Tongue (tissue), 2 donors: ENCODE results near the gene ZNF576. TPM values are rescaled to one million over a fixed set of nuclear protein-coding genes. Genes with fewer than 3 reads are reported as not detected.
"Not testable (repeated sequence)": the region's sequence is repeated elsewhere in the genome, so short reads cannot be mapped to it uniquely, and the experiment has no call there.

ENCODE experiments used
- DNase-seq: peaks from one replicate; pipeline ENCODE4 v3.0.0-alpha.2; 2015
- total RNA-seq: library from RNA; depleted of rRNA; stranded (reverse); fragments of >200 nt; gene quantifications from one replicate; pipeline ENCODE4 v1.2.3, GENCODE V29; 2014

ZNF576 gene
- total RNA-seq, 1 donor from 2014 or later = 8.8 TPM

DNA sequence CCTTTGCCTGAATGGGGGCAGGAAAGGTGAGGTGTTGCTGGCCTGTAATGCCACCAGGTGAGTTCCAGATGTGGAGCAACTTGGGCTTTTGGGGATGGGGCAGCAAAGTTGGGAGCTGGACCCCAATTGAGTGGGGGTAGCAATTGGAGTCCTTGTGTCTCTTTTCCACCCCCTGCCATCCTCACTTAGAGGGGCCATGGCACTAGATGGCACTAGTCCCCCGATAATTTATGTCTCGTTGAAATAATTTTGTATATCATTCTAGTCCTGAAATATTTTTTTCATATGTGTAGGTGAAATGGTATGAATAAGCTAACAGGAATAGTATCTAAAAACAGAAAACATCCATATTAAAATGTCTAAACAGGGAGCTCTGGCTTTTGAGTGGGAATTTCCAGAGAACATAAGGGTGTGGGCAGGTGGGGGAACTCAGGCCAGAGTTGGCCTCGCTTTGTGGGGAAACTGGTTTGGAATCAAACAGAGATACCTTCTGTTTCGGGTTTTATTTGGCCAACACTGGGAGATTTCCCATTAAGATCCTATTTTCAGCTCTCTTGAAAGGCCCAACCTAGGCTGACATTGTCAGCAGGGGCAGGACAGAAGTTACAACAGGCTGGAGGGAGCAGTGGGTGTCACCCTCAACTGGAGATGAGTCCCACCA is 3.4 kb downstream of the ZNF576 start:
- DNase-seq = no peak

DNA sequence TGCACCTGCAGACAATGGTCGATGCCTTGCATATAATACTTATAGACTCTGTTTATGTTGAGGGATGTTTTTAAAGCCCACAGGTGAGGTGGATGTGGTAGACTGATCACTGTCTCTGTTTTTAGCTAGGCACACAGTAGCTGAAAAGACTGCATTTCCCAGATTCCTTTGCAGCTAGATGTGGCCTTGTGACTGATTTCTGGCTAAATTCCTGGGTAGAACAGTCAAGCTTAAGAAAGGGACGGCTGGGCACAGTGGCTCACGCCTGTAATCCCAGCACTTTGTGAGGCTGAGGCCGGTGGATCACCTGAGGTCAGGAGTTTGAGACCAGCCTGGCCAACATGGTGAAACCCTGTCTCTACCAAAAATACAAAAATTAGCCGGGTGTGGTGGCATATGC is 3.9 kb downstream of the ZNF576 start:
- not testable (repeated sequence) for DNase-seq

DNA sequence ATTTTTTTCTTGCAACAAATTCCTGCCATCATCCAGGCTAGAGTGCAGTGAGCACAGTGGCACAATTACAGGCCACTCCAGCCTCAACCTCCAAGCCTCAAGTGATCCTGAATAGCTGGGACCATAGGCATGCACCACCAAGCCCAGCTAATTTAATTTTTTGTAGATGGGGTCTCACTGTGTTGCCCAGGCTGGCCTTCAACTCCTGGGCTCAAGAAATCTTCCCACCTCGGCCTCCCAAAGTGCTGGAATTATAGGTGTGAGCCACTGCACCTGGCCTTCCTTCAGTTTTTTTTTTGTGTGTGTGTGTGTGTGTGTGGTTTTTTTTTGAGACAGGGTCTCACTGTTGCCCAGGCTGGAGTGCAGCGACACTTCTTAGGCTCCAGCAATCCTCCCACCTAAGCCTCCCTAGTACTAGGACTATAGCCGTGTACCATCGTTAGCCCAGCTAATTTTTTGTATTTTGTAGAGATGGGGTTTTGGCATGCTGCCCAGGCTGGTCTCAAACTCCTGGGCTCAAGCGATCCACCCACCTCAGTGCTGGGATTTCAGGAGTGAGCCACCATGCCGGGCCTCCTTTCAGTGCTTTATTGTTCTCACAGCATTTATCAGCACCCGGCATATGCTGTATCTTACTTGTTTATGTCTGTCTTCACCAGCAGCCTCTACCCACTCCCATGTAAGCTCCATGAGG is 9.6 kb downstream of the ZNF576 start:
- DNase-seq = no peak

DNA sequence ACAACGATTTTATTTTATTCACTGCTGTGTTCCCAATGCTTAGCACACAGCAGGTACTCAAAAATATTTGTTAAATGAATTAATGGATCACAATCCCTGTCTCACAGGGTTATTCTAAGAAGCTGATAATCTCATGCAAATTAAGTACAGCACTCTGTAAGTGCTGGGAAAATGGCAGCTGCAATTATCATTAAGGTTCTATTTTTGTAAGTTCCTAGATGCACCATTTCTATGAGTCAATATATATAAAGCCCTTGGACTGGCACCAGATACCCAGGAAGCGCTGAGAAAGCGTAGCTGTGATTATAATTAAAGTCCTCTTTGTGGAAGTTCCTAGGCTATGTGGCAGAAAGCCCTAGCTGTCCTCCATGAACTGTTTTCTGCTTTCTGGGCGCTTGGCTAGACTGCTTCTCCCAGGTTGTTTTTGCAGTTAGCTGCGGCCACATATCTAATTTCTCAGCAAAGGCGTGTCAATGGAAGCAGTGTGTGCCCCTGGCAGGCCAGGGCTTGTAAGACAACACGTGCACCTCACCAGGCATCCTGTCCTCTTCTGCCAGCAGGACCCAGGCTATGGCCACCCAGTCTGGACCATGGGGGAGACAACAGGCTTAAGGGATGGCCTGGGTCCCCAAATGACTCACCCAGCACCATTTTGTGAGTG is 10.3 kb downstream of the ZNF576 start:
- peak; percentile 37 for DNase-seq

DNA sequence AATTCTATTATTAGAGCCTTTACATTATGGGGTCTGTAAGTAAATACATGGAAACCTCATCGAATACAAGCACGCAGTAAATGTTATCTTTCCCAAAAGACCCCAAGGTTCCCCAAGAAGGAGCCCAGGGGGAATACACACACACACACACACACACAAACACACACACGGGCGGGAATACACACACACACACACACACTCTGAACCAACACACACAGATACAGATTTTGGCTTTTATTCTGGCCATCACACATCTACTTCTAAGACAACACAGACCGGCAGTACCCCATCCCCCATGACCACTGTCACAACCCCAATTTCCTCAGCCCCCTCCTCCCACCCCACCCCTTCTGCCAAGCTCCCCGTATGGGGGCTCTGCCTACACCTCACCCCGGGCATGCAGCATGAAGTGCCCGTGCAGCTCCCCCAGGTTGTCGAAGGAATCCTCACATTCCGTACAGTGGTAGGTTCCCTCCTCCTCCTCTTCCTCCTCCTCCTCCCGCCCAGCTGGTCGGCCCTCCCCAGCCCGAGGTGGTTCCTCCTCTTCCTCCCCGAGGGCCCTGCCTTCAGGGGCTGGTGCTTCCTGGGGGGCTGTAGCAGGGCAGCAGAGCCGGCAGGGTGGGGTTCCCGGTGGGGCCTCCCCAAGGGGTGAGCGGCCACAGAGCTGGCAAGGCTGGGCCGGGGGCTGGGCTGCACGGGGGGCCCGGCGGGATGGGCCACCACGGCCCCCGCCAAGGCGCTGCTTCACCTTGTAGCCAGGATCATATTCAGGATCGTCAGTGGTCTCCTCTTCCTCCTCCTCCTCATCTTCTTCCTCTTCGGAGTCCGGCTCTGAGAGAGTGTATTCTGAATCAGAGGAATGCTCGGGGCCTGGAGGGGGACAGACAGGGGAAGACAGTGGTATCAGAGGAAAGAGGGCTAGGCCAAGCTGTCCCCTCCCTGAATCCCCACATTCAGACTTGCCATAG is 11.1 kb downstream of the ZNF576 start:
- DNase-seq = no peak

DNA sequence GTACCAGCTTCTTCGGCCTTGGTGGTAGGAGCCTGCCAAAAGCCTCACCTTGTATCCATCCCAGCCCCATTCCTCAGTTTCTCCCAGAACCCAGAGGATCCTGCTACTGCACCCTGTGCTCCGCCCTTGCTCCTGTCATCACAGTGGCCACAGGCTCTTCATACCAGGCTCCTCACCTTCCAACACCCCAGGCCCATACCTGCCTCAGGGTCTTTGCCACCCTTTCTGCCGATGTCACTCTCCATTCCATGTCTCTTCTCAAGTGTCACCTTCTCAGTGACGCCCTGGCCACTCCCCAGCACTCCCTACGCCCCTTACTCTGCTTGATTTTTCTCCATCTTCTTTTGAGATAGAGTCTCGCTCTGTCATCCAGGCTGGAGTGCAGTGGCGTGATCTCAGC is 13.5 kb downstream of the ZNF576 start:
- DNase-seq = no peak

DNA sequence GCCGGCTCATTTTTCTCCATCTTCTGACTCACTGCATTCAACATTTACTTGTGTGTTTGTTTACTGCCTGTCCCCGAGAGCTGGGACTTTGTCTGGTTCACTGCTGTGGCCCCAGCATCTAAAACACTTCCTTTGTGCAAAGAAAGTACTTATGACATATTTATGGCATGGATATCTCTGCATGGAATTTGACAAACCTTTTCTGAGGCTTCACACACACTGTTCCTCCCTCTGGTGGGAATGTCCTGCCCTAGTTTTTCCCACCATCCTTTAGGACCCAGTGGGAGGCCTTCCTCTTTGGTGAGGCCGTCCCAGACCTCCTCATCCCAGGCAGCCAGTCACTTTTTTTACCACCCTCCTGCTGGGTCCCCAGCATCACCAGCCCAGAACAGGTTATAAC is 14.1 kb downstream of the ZNF576 start:
- DNase-seq = no peak

- no peak for DNase-seq
These were observed 15.4 kb downstream of the ZNF576 start, which contains the start of gene SRRM5 for GRCh38 chr19:43611788-43612187. SRRM5 (plus strand) TSS chr19:43612088; CDS start chr19:43612122, 34 bp downstream.

- no peak for DNase-seq
These were observed 16.0 kb downstream of the ZNF576 start for GRCh38 chr19:43612374-43612773.

- DNase-seq = no peak
These were observed 19.9 kb downstream of the ZNF576 start for GRCh38 chr19:43616306-43616705.

DNA sequence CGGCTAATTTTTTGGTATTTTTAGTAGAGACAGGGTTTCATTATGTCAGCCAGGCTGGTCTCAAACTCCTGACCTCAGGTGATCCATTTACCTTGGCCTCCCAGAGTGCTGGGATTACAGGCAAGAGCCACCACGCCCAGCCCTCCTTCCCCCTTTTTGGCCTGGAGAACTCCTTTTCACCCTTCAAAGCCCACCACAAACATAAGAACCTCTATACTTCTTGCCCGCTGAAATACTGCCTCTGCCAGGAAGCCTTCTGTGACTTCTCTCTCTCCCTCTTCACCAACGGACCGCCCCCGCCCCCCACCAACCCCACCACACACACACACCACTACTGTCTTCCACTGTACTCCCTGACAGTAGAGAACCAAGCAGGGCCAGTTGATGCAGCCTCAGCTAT is 20.6 kb downstream of the ZNF576 start:
- no peak for DNase-seq

GRCh38 chr19:43618921-43619261 is 22.5 kb downstream of the ZNF576 start:
- no peak for DNase-seq

GRCh38 chr19:43619262-43620060 is 23.1 kb downstream of the ZNF576 start, which contains the start of gene ZNF428:
ZNF428 (minus strand) TSS chr19:43619629; CDS start chr19:43614304, 5,325 bp downstream.
- DNase-seq = peak; percentile 97

DNA sequence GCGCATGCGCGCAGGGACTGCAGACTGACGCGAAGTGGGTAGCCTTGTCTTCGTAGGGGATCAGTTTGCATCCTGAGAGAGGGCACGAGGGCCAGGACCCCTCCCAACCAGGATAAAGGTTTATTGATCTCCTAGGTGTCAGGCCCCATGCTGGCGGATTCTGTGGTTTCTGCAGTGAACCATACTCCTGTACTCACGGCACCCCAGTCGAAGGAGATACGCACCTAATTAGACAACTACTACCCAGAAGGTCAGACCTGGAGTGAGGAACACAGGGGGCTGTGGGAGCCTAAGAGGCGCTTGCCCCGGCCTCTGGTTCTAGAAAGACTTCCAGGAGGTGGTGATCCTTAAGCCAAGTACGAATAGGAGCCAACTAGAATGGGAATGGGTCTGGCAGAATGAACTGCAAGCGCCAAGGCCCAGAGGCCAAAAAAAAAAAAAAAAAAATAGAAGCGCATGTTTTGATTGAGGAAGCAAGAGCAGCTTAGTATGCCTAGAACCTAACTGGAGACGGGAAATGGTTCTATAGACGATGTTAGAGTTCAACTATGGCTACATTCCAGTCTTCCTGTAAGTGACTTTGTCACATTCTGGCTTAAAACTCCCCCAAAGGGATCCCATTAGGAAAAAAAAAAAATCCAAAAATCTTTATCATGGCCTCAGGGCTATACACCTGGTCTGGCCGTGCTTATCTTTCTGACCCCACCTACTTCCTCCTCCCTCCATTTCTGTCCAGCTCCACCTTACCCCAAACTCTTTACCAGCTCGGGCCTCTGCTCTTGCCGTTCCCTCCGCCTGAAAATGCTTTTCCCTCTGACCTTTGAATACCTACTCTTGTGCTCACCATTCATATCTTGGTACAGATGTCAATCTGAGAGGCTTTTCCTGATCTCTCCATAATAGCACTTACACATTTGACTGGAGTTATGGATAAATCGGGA is 23.9 kb downstream of the ZNF576 start:
- DNase-seq = no peak

GRCh38 chr19:43622070-43622469 is 25.7 kb downstream of the ZNF576 start:
- DNase-seq = no peak

DNA sequence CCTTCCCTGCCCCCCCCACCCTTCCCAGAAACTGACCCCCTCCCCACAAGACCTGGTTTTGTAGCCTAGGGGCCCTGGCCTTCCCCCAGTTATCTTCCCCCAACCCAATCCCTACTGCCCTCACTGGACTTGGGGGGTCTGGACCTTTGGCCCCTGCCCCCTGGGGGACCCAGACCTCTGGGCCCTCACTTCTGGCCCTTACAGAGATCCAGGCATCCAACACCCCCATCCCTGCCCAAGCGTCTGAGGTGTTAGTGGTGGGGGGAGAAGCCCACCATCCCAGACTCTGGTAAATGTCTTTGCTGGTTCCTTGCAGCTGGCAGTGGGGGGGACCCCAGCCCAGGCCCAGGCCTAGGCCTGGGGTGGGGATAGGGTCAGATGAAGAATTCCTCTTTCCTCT is 26.6 kb downstream of the ZNF576 start:
- no peak for DNase-seq

DNA sequence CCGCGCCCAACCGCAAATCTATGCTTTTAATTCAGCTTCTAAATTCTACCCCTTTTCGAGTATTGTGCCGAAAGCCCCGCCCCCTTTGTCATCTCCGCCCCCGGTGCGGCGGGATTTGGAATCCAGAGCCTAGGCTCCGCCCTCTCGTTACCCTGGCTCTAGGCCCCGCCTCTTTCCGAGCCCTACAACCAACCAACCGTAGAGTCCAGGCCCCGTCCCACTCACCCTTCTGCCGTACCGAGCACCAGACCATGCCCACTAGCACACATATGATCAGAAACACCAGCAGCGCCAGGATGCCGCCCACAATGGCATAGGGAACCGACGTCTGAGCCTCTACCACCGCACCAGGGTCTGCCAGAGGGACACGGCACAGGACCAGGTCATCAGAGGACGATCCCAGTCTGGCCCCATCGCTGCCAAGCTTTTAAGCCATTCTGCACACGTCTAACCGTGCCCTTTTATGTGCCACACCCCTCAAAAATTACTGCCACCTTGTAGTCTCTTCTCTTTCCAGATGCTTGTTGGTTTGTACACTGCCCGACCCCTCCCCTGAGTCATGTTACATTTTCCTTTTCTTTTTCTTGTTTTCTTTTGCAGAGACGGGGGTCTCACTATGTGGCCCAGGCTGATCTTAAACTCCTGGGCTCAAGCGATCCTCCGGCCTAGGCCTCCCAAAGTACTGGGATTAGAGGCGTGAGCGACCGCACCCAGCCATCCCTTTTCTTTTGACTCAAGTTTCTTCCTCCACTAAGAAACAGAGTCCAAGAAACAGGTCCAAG is 27.7 kb downstream of the ZNF576 start:
- DNase-seq = no peak

GRCh38 chr19:43624933-43625332 is 28.5 kb downstream of the ZNF576 start:
- DNase-seq = peak; percentile 44

DNA sequence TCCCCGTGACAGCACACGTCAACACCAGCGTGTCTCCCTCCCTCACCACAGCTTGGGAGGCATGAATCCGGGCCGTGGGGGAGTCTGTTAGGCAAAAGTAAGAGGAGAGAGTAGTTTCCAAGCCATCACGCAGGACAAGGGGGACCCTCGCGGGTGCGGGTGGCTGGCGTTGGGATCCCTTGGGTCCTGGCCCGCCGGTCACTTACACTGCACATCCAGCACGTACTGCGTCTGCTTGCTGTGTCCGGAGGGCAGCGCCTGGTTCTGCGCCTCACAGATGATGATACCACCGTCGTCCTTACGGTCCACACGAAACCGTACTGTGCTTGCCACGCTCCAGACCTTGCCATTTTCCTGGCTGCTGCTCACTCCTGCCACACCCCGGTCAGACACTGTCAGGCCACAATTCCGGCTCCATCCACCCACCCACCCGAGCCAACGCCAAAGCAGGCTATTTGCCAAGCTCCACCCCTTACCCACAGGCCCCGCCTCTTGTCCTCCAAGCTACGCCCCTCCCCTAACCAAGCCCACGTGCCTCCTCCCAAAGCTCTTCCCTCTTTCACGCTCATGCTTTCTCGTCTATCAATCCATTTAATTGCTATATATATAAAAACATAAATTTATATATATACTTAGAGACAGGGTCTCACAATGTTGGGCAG is 29.7 kb downstream of the ZNF576 start:
- DNase-seq = no peak
